ENCODE data around the gene CMSS1. TPM values are rescaled to one million over a fixed set of nuclear protein-coding genes. Genes with fewer than 3 reads are reported as not detected.

The CMSS1 gene
- polyA plus RNA-seq, 1 of the 3 experiments (the other 2 are of a cell fraction) = 9.1 TPM

DNA sequence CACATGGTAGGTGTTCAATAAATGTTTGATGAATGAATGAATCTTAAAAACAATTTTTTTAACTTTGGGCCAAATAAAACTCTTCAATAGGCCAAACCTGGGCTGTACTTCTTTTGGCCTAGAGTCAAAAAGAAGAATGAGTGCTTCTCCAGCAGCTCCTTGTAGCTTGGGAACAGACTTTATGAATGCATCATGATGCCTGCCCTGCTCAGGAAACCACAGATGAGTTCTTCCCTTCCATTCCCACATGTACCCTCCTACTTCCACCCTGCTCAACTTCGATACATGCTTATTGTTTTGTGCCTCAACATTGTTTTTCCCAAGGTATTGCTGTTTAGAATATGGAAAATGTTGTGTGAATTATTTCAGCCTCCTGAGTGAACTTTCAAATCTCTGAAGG, 209.7 kb downstream of the CMSS1 start:
- no peaks in the 10 kb centered on the region for H4K20me1 ChIP-seq (ENCODE audit: insufficient read depth)
- POLR2A ChIA-PET = no interaction called here
- CTCF ChIA-PET = no interaction called here

DNA sequence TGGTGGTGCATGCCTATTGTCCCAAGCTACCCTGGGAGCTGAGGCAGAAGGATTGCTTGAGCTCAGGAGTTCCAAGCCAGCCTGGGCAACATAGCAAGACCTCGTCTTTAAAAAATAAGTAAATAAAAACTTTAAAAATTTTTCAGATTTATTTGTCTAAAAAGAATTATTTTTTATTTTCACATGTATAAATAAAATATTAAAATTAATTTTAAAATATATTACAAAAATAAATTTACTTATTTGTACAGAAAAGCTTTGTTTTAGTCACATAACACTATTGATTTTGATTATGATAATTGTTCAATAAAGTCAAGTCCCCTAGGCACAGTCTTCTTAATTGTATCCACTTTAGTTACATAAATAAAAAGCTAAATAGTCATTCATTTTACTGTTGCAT, 211.4 kb downstream of the CMSS1 start:
- POLR2A ChIA-PET = no interaction called here
- CTCF ChIA-PET = interaction anchor here (0.9 to 1.7 kb wide), 3 partner anchors 25 to 225 kb away, joined by 3 to 4 read pairs (median 4); no protein-coding TSS in a partner anchor
- H3K9me2 ChIP-seq = no peaks in the 10 kb centered on the region
- H3K79me2 ChIP-seq (ENCODE audit: insufficient read depth) = no peaks in the 10 kb centered on the region
- no peaks in the 10 kb centered on the region for H3K27me3 ChIP-seq (ENCODE audit: insufficient read depth)
- no peak for DNase-seq
- no peaks in the 10 kb centered on the region for H3K36me3 ChIP-seq (replicated peaks in 1 of 2; ENCODE audit: control insufficient read depth in 1 of 2, insufficient read depth in 2 of 2, low read length in 1 of 2)
- no peaks in the 10 kb centered on the region for H3K9me3 ChIP-seq
- WGBS (ENCODE audit: low lambda C conversion rate) = 93% methylated on average over 1 of the region's 1 CpG
- peaks cover 5 to 20% of the 10 kb centered on the region in 2 experiments for H3K4me1 ChIP-seq (ENCODE audit: control insufficient read depth in 1 of 2, insufficient read depth in 2 of 2, low read depth in 1 of 2, low read length in 1 of 2)
- H3K4me3 ChIP-seq (ENCODE audit: low read depth in 2 of 2, low read length in 1 of 2) = no peak overlapping the region
- H3K9ac ChIP-seq = no peak overlapping the region
- H2AFZ ChIP-seq (ENCODE audit: low read depth) = no peak overlapping the region
- peaks cover 26% of the 10 kb centered on the region for H3F3A ChIP-seq (replicated peaks; ENCODE audit: insufficient read depth)
- no peak overlapping the region for H3K27ac ChIP-seq (ENCODE audit: low read depth in 2 of 2, low read length in 1 of 2)
- H4K20me1 ChIP-seq (ENCODE audit: insufficient read depth) = no peaks in the 10 kb centered on the region
- no peak overlapping the region for H3K4me2 ChIP-seq
- TF ChIP-seq NFIC (IDR thresholded peaks at IDR 0.05; ENCODE audit: borderline replicate concordance) (no peak), SMC3 (IDR thresholded peaks at IDR 0.05; ENCODE audit: low read depth, low read length) (no peak), SIN3A (IDR thresholded peaks at IDR 0.05; ENCODE audit: borderline replicate concordance, low read depth, low read length) (no peak), FOSL2 (IDR thresholded peaks at IDR 0.05; ENCODE audit: borderline replicate concordance, low read depth) (no peak), RAD21 (IDR thresholded peaks at IDR 0.05; ENCODE audit: low read length) (no peak), MXI1 (IDR thresholded peaks at IDR 0.05; ENCODE audit: low read depth, low read length) (no peak), FOXJ3 (CRISPR knock-in tag; IDR thresholded peaks at IDR 0.05) (no peak), NRF1 (IDR thresholded peaks at IDR 0.05; ENCODE audit: low read depth, low read length) (no peak), MEF2A (IDR thresholded peaks at IDR 0.05; ENCODE audit: borderline replicate concordance, low read depth) (no peak), JUND (IDR thresholded peaks at IDR 0.05) (no peak)
- TF ChIP-seq, protein P1, sequence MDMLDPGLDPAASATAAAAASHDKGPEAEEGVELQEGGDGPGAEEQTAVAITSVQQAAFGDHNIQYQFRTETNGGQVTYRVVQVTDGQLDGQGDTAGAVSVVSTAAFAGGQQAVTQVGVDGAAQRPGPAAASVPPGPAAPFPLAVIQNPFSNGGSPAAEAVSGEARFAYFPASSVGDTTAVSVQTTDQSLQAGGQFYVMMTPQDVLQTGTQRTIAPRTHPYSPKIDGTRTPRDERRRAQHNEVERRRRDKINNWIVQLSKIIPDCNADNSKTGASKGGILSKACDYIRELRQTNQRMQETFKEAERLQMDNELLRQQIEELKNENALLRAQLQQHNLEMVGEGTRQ (IDR thresholded peaks at IDR 0.05; ENCODE audit: borderline replicate concordance, low read depth, low read length) = no peak
- TF ChIP-seq, protein P2, sequence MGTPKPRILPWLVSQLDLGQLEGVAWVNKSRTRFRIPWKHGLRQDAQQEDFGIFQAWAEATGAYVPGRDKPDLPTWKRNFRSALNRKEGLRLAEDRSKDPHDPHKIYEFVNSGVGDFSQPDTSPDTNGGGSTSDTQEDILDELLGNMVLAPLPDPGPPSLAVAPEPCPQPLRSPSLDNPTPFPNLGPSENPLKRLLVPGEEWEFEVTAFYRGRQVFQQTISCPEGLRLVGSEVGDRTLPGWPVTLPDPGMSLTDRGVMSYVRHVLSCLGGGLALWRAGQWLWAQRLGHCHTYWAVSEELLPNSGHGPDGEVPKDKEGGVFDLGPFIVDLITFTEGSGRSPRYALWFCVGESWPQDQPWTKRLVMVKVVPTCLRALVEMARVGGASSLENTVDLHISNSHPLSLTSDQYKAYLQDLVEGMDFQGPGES (IDR thresholded peaks at IDR 0.05; ENCODE audit: low read depth, low read length) = no peak
- TF ChIP-seq, protein P3, sequence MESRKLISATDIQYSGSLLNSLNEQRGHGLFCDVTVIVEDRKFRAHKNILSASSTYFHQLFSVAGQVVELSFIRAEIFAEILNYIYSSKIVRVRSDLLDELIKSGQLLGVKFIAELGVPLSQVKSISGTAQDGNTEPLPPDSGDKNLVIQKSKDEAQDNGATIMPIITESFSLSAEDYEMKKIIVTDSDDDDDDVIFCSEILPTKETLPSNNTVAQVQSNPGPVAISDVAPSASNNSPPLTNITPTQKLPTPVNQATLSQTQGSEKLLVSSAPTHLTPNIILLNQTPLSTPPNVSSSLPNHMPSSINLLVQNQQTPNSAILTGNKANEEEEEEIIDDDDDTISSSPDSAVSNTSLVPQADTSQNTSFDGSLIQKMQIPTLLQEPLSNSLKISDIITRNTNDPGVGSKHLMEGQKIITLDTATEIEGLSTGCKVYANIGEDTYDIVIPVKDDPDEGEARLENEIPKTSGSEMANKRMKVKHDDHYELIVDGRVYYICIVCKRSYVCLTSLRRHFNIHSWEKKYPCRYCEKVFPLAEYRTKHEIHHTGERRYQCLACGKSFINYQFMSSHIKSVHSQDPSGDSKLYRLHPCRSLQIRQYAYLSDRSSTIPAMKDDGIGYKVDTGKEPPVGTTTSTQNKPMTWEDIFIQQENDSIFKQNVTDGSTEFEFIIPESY (IDR thresholded peaks at IDR 0.05; ENCODE audit: borderline replicate concordance, low read depth) = no peak
- TF ChIP-seq, protein P4, sequence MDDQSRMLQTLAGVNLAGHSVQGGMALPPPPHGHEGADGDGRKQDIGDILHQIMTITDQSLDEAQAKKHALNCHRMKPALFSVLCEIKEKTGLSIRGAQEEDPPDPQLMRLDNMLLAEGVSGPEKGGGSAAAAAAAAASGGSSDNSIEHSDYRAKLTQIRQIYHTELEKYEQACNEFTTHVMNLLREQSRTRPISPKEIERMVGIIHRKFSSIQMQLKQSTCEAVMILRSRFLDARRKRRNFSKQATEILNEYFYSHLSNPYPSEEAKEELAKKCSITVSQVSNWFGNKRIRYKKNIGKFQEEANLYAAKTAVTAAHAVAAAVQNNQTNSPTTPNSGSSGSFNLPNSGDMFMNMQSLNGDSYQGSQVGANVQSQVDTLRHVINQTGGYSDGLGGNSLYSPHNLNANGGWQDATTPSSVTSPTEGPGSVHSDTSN (IDR thresholded peaks at IDR 0.05) = no peak

More for the DNA sequence above, 209.7 kb downstream of the CMSS1 start:
- no peak for DNase-seq
- Histone ChIP-seq H3K79me2 (ENCODE audit: insufficient read depth) (no peaks in the 10 kb centered on the region), H3K4me2 (no peak overlapping the region), H3K27ac (ENCODE audit: low read depth in 2 of 2, low read length in 1 of 2) (no peak overlapping the region; a peak in 1 of 4 replicates), H2AFZ (ENCODE audit: low read depth) (no peak overlapping the region), H3K27me3 (ENCODE audit: insufficient read depth) (no peaks in the 10 kb centered on the region), H3F3A (replicated peaks; ENCODE audit: insufficient read depth) (peaks cover 12% of the 10 kb centered on the region), H3K36me3 (replicated peaks in 1 of 2; ENCODE audit: control insufficient read depth in 1 of 2, insufficient read depth in 2 of 2, low read length in 1 of 2) (no peaks in the 10 kb centered on the region), H3K4me3 (ENCODE audit: low read depth in 2 of 2, low read length in 1 of 2) (no peak overlapping the region), H3K9me3 (no peaks in the 10 kb centered on the region), H3K9ac (no peak overlapping the region), H3K4me1 (ENCODE audit: control insufficient read depth in 1 of 2, insufficient read depth in 2 of 2, low read depth in 1 of 2, low read length in 1 of 2) (peaks cover 3 to 6% of the 10 kb centered on the region in 2 experiments; a peak in 3 of 4 replicates), H3K9me2 (no peaks in the 10 kb centered on the region)
- TF ChIP-seq TAF1 (IDR thresholded peaks at IDR 0.05; ENCODE audit: borderline replicate concordance, low read depth, low read length) = no peak
- TF ChIP-seq NRF1 (IDR thresholded peaks at IDR 0.05; ENCODE audit: low read depth, low read length) = no peak
- no peak for TF ChIP-seq GABPA (IDR thresholded peaks at IDR 0.05; ENCODE audit: low read depth)
- no peak for TF ChIP-seq NFIC (IDR thresholded peaks at IDR 0.05; ENCODE audit: borderline replicate concordance)
- TF ChIP-seq MXI1 (IDR thresholded peaks at IDR 0.05; ENCODE audit: low read depth, low read length) = no peak
- TF ChIP-seq MEF2A (IDR thresholded peaks at IDR 0.05; ENCODE audit: borderline replicate concordance, low read depth) = no peak
- TF ChIP-seq RFX5 (IDR thresholded peaks at IDR 0.05; ENCODE audit: low read length) = no peak
- no peak for TF ChIP-seq TEAD4 (IDR thresholded peaks at IDR 0.05; ENCODE audit: borderline replicate concordance, insufficient read depth)
- TF ChIP-seq, protein P4 (IDR thresholded peaks at IDR 0.05) = no peak
- TF ChIP-seq CHD2 (IDR thresholded peaks at IDR 0.05; ENCODE audit: low read length, partially characterized antibody) = no peak
- TF ChIP-seq POLR2AphosphoS5 (IDR thresholded peaks at IDR 0.05; ENCODE audit: low read depth, low read length) = no peak
- no peak for TF ChIP-seq TCF12 (IDR thresholded peaks at IDR 0.05)
- TF ChIP-seq RAD21 (IDR thresholded peaks at IDR 0.05; ENCODE audit: low read length) = no peak
- 100% methylated on average over 1 of the region's 1 CpG for WGBS (ENCODE audit: low lambda C conversion rate)

All from SK-N-SH (cell line).